ENCODE measurements around the gene WDR13.
"Not testable (repeated sequence)": the region's sequence is repeated elsewhere in the genome, so short reads cannot be mapped to it uniquely, and the experiment has no call there.

Gene WDR13

DNA sequence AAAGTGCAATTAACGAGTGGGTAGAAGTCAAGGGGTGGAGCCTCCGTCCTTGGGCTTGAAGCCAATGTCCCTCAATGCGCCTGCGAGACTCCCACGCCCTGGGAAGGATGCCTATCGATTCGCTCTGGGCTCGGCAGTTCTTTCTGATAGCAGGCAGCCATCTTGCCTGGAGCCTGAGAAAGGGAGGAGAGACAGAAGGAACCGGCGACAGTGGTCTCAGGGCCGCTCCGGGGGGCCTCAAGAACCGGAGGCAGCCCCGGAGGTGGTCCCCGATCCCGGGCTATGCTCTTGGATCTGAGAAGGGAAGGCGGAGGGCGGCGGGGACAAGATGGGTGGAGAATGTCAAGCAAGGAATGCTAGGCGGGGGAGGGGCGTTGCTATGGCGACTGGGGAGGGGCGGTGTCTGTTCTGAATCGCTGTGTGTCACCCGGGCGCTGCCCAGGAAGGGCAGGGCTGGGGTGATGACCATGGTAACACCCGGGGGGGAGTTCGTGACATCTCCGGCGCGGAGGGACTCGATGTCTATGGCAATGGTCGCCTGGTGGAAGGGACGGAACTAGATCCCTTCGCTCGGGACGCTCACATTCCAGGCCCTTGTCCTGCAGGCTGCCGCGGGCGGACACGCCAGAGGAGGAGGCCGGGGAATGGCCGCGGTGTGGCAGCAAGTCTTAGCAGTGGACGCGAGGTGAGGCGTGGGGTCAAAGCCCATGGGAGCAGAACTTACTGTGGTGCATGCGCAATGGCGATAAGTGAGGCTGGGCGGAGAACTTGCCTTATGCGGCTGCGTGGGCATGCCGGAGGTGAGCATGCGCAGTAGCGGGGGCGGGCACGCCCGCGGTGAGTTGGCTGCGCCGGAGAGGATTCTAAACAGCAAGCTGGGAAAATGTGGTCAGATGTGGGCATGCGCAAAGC, at the start of gene WDR13:
TSS of gene WDR13 (plus strand) at position 140 of the 912 bp plus-strand sequence. CDS start at position 645, 505 bp downstream.
- DNase-seq = peak; percentile 40 to 91 (median 80)

DNA sequence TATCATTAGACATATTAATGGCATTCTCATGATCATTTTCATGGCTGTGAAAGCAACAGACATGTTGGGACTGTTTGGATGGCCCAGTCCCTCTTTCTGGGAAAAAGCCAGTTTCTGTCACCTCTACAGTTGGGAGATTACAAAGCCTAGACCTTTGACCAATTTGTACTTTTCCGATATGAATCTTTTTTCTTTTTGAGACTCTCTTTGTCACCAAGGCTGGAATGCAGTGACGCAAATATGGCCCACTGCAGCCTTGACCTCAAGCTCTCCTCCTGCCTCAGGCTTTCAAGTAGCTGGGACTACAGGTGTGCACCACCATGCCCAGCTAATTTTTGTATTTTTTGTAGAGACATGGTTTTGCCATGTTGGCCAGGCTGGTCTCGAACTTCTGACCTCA, 48.4 kb upstream of the WDR13 start:
- DNase-seq = no peak

DNA sequence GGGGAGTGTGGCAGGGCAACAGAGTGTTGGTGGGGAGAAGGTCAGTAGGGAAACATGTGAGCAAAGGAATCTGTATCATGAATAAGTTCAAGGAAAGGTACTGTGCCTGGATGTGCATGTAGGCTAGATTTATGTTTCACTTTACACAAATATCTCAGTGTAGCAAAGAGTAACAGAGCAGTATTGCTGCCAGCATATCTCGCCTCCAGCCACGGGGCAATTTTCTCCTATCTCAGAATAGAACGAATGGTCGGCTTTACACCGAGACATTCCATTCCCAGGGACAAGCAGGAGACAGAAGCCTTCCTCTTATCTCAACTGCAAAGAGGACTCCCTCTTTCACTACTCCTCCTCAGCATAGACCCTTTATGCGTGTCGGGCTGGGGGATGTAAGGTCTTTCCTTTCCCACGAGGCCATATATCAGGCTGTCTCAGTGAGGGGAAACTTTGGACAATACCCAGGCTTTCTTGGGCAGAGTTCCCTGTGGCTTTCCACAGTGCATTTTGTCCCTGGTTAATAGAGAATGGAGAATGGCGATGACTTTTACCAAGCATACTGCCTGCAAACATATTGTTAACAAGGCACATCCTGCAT, 41.5 kb upstream of the WDR13 start:
- DNase-seq = not testable (repeated sequence)

DNA sequence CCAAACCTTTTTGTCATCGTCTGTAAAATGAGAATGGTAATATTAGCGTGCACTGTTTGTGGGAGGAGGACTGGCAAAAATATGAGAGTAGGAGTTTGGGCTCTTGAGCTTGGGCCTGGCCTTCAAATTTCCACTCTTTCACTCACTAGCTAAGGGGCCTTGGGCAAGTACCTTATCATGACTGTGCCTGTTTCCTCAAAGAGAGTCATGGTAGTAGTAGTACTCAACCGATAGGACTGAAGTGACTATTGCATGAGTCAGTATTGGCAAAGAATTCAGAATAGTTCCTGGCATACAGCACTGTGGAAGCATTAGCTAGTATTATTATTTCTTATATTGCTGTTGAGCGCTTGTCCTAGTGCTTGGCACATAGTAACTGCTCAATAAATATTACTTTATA, 39.0 kb upstream of the WDR13 start:
- no peak for DNase-seq

DNA sequence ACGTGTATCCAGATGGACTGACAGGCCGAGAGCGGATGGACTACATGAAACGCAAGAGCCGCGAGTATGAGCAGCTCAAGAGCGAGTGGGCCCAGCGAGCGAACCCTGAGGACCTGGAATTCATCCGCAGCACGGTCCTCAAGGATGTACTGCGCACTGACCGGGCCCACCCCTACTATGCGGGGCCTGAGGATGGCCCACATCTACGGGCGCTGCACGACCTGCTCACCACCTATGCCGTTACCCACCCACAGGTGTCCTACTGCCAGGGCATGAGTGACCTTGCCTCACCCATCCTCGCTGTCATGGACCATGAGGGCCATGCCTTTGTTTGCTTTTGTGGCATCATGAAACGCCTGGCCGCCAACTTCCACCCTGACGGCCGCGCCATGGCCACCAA, 37.7 kb upstream of the WDR13 start:
- no peak for DNase-seq

DNA sequence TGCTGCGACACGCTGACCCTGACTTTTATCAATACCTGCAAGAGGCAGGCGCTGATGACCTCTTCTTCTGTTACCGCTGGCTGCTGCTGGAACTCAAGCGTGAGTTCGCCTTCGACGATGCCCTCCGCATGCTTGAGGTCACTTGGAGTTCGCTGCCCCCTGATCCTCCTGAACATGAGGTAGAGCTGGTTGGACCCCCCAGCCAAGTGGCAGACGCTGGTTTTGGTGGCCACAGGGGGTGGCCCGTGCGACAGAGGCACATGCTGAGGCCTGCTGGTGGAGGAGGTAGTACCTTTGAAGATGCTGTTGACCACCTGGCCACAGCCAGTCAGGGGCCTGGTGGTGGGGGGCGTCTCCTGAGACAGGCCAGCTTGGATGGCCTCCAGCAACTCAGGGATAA, 37.2 kb upstream of the WDR13 start:
- DNase-seq = no peak

DNA sequence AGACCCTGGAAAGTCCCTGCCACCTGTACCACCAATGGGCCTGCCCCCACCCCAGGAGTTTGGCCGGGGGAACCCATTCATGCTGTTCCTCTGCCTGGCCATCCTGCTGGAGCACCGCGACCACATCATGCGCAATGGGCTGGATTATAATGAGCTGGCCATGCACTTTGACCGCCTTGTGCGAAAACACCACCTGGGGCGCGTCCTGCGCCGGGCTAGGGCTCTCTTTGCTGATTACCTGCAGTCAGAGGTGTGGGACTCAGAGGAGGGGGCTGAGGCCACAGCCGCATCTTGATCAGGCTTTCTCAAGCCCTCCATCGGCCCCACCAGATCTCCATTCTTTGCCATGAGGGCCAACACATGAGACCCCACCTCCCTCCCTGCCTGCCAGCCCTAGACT, 36.6 kb upstream of the WDR13 start:
- no peak for DNase-seq

DNA sequence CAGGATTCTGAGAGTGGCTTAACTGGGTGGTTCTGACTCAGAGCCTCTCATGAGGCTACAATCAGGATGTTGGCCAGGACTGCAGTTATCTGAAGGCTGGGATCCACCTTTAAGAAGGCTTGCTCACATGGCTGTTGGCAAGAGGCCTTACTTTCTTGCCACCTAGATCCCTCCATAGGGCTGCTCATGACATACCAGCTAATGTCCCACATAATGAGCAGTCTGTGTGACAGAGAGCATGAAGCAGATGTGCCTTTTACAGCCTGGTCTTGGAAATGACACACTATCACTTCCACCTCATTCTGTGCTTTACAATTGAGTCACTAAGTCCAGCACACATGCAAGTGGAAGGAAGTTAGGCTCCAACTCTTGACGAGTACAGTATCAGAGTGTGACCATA, 27.3 kb upstream of the WDR13 start:
- no peak for DNase-seq

DNA sequence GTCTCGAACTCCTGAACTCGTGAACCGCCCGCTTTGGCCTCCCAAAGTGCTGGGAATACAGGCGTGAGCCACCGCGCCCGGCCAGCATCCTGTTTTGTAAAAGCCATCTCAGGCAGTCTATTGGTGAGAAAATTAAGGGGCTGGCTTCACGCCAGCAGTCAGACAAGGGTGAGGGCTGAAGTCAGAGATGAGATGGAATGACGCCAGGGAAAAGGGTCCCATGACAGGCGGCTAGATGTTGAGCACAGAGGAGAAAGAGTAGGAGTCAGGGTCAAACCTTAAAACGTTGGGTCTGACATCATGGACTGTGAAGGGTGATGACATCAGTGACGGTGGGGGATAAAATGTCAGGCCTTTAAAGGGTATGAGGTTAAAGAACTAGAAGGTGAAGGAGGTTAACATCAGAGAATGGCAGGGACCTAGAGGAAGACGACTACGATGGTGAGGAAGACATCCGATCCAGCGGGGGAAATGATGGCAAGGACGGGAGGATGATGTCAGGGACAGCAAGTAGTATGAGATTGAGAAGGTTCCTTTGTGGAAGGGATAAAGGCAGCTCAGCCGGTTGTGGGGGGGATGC, 23.5 kb upstream of the WDR13 start:
- DNase-seq = peak in 11 of 56 donors; percentile 1 to 51 (median 17)

DNA sequence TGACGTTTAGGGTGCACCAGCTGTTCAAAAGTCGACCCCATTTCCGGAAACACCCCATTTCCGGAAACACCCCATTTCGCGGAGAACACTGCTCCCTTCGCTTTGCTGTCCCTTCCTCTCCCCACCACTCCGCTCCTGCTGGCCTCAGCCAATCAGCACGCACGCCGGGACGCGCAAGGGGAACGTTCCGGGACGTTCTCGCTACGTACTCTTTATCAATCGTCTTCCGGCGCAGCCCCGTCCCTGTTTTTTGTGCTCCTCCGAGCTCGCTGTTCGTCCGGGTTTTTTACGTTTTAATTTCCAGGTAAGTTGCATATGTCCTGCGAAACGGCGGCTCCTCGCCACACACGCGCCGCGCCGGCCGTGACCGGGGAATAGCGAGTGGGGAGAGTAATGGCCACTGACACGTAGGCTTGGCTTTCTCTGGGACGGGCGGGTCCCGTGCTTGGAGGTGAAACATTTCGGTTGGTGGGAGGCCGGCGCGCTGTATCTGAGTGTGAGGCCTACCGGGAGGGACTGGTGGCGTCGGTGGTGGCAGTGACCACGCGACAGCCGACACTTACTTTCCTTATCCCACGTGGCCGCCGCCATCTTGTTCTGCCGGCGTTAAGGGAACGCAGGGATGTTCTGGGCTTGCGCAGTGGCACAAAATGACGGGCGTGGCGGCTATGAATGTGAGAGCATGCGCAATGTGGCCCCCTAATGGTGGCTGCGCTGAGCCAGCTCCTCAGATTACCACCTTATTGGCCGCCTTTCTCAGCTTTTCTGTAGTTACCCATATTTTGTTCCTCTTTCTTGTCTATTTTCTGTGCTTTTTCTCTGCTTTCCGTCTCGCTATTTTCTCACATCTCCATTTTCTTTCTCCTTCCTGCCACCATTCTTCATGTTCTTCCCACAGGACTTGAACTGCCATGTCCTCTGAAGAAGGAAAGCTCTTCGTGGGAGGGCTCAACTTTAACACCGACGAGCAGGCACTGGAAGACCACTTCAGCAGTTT, 22.7 kb upstream of the WDR13 start, which contains the start of gene RBM3:
TSS of gene RBM3 (plus strand) at position 215 of the 997 bp plus-strand sequence. CDS start at position 912, 697 bp downstream.
- peak; percentile 13 to 93 (median 82) for DNase-seq

DNA sequence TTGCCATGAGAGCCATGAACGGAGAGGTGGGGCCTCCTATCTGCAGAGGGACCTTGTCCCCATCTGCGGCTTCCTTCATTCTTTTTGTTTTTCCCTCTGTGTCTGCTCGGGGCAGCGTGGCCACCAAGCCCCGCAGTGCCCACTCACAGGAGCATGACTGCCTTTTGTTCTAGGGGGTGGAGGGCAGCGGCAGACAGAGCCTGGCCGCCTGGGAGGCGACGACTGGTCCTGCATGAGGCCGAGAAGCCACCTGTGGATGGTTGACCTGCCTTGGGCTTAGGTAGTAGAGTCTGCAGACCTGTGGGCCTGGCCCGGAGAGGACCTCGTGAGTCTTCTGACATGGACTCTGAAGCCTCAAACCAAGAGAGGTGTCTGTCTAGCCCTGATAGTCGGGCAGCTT, 21.6 kb upstream of the WDR13 start:
- no peak for DNase-seq

DNA sequence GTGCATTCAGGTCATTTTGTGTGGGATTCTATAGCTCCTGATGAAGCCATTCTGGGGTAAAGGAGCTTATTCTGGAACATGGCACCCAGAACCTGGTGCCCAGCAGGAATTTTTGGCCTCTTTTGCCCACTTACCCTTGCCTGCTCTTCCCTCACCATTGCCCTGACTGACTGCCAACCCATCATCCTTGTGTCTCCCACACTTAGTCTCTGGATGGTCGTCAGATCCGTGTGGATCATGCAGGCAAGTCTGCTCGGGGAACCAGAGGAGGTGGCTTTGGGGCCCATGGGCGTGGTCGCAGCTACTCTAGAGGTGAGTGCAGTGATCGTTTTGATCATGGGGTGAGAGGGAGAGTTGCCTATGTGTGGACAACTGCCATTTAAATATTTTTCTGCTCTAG, 21.2 kb upstream of the WDR13 start:
- no peak for DNase-seq

DNA sequence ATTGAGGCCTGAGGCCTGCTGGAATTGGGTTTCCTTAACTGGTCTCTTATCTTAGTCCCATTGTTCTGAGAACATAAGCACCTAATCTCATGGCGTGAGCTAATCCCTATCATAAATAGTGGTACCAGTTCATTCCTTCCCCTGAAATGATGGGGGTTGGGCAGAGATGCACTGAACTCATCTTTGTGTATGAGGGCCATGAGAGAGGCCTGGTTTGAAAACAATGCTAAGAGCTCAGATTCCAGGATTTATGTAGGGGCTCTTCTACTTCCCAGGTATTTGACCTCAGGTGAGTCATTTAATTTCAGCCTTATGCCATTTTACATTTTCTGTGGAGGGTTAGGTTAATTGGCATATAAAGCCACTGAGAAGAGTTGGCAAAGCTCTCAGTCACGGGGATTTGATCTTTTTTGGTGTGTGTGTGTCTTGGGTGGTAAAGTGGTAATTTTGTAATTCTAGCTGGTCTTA, 18.6 kb upstream of the WDR13 start:
- no peak for DNase-seq

DNA sequence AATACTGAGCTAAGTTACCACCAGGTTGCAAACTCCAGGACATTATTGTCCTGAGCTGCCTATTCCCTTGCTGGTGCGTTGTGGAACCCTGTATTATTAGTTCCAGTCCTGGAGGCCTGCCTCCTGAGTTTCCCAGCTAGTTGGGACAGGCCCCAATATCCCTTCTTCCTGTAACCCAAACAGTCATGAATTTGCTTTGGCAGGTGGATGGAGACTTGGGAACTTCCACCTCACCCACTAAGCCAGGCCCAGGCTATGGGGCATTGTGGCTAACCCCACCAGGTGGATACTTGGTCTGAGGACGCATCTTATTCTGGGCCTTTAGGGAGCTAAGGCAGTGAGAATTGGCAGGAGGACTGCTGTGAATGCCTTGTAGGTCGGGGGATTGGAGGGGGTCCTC, 18.0 kb upstream of the WDR13 start:
- DNase-seq = no peak

DNA sequence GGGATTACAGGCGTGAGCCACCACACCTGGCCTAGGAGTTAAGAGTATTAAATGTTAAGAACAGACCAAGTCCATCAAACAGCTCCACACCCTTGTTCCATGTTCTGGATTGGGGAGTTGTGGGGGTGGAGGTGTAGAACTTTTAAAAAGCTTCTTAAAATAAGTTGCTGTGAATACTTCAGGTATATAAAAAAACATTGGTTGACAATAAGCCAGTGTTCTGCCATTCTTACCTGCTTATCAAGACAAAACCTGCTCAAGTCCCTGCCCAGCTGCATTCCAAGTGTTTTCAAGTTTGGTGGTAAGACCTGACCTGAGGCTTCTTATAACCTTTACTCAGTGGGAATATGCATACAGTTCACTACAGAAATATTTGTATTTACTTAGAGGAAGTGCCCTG, 16.6 kb upstream of the WDR13 start:
- DNase-seq = no peak

DNA sequence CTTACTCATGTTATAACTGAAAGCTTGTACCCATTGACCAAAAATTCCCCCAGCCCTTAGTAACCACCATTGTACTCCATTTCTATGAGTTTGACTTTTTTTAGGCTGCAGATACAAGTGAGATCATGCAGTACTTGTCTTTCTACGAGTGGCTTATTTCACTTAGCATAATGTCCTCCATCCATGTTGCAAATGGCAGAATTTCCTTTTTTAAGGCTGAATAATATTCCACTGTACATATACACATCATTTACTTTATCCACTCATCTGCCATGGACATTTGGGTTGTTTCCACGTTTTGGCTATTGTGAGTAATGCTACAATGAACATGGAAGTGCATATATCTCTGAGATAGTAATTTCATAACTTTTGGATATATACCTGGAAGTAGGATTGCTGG, 12.6 kb upstream of the WDR13 start:
- DNase-seq = no peak

DNA sequence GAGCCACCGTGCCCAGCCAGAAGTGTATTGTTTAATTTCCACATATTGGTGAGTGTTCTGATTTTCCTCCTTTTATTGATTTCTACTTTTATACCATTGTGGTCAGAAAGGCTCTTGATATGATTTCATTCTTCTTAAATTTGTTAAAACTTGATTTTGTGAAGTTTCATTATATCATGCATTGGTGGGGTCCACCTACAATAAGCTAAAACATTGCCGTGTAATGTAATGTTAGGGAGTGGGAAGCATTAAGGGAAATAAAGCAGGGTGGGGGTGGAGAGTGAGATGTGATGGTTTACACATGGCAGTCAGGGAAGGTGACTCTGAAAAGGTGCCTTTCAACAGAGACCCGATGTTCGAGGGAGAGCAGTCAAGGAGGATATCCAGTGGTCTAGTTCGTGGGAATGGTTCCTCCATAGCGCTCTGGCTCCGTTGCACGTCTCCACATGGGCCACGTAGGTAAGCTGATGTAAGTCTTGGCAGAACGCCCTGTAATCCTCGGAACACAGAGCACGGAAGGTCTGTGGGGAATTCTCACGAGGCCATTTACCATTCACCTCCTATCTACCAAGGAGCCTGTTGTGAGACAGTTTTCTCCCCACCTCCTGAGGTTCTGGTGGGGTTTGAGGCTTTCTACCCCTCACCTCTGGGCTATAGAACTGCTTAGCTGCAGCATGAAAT, 7.7 kb upstream of the WDR13 start:
- DNase-seq = no peak

DNA sequence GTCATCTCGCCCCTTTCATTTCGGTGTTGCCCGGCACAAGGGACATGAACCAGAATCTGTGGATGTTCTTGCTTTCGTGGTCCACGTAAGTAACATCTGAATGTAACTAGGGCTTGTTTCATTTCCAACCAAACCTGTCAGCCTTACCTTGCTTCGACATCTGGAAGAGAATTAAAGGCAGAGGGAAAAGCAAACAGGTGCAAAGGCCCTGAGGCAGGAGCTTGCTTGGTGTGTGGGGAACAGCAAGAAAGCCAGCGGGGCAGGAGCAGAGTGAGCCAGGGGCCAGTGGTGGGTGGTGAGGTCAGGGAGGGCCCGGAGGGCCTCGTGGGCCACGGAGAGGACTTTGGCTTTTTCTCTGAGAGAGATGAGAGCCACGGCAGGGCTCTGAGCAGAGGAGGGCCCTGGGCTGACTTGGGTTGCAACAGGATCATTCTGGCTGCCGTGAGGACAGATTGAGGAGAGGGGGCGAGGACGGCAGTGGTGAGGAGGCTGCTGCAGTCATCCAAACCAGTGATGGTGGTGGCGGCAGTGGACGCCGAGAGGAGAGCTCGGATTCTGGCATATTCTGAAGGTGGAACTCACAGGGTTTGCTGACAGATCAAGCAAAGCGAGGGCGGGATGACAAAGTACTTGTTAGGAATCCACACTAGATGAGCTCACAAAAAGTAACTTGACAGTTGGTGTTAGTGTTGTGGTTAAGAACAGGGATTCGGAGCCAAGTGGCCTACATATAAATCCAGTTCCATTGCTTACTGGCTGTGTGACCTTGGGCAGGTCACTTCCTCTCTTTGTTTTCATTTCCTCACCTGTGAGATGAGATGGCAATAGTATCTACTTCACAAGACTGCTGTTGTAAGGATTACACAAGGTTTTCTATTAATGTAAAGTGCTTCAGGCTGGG, 6.8 kb upstream of the WDR13 start:
- DNase-seq = peak in 8 of 56 donors; percentile 0 to 16 (median 6)

DNA sequence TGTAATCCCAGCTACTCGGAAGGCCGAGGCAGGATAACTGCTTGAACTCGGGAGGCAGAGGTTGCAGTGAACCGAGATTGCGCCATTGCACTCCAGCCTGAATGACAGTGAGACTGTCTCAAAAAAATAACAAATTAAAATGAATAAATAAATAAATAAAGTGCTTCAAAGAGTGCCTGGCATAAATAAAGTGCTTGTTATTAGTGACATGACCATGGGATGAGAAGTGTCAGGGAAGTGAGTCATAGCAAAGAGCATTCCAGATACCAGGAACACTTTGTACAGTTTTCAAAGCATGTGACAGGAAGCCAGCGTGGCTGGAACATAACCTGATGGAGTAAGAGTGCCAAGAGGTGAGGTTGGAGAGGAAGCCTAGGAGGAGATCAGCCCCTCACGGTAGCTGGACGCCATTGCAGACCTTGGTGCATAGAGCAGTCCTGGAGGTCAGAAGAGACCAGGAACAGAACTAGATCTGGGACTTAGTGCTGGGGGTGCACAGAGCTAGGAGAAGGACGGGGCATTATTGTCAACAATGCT, 6.0 kb upstream of the WDR13 start:
- no peak for DNase-seq

Data from amygdala (tissue), 56 donors.